Neural progenitor cell (in vitro differentiated cells): ENCODE data around the gene P2RX6. TPM values are rescaled to one million over a fixed set of nuclear protein-coding genes. Genes with fewer than 3 reads are reported as not detected.
A peak's percentile ranks its signal among the peaks of the same experiment; 100 is the strongest.

Experiments used
- DNase-seq: peaks from one replicate; pipeline ENCODE4 v3.0.0-alpha.2; 2016; ENCODE audit warnings: low spot score
- H2AFZ ChIP-seq: fragments of 200-600 bp; sonication (generic); replicated peaks from 2 replicates; pipeline ENCODE4 v1.6.1; 2016; ENCODE audit warnings: antibody characterized with exemption
- H3F3A ChIP-seq: fragments of 200-600 bp; sonication (generic); 2 replicates; pipeline ENCODE4 v1.6.1; 2016; ENCODE audit warnings: antibody characterized with exemption, low read depth
- H3K27ac ChIP-seq: fragments of 200-600 bp; sonication (generic); 2 replicates; pipeline ENCODE4 v1.5.1; 2016; ENCODE audit warnings: mild to moderate bottlenecking
- H3K27me3 ChIP-seq: fragments of 200-600 bp; sonication (generic); 2 replicates; pipeline ENCODE4 v1.6.1; 2016; ENCODE audit warnings: mild to moderate bottlenecking, moderate library complexity
- H3K36me3 ChIP-seq: fragments of 200-600 bp; sonication (generic); 2 replicates; pipeline ENCODE4 v1.5.1; 2016
- H3K4me1 ChIP-seq: fragments of 200-600 bp; sonication (generic); 2 replicates; pipeline ENCODE4 v1.6.1; 2016; ENCODE audit warnings: mixed run types
- H3K4me2 ChIP-seq: fragments of 200-600 bp; sonication (generic); 2 replicates; pipeline ENCODE4 v1.6.1; 2016
- H3K4me3 ChIP-seq: fragments of 200-600 bp; sonication (generic); 2 replicates; pipeline ENCODE4 v1.5.1; 2016
- H3K79me2 ChIP-seq: fragments of 200-600 bp; sonication (generic); 2 replicates; pipeline ENCODE4 v1.6.1; 2016; ENCODE audit warnings: low read depth
- H3K9ac ChIP-seq: fragments of 200-600 bp; sonication (generic); 2 replicates; pipeline ENCODE4 v1.6.1; 2016
- H3K9me3 ChIP-seq: fragments of 200-600 bp; sonication (generic); 2 replicates; pipeline ENCODE4 v1.5.1; 2016; ENCODE audit warnings: low read depth
- H4K20me1 ChIP-seq: fragments of 200-600 bp; sonication (generic); 2 replicates; pipeline ENCODE4 v1.6.1; 2016; ENCODE audit warnings: low read depth
- H3K27ac Mint-ChIP-seq: 3 replicates; pipeline ENCODE4 v1.8.0; 2021; ENCODE audit warnings: mixed read lengths
- H3K27me3 Mint-ChIP-seq: 2 replicates; pipeline ENCODE4 v1.8.0; 2022; ENCODE audit warnings: low read depth, mild to moderate bottlenecking, inconsistent platforms, moderate library complexity, mixed read lengths; ENCODE audit not compliant: insufficient read depth
- H3K36me3 Mint-ChIP-seq: 3 replicates; pipeline ENCODE4 v1.8.0; 2021; ENCODE audit warnings: mixed read lengths
- H3K4me1 Mint-ChIP-seq: 3 replicates; pipeline ENCODE4 v1.8.0; 2021; ENCODE audit warnings: mixed read lengths
- H3K4me3 Mint-ChIP-seq: 3 replicates; pipeline ENCODE4 v1.8.0; 2021; ENCODE audit warnings: mild to moderate bottlenecking, moderate library complexity, mixed read lengths
- H3K9me3 Mint-ChIP-seq: 3 replicates; pipeline ENCODE4 v1.8.0; 2020; ENCODE audit warnings: mixed read lengths
- EZH2 ChIP-seq: fragments of 200-600 bp; sonication (generic); IDR thresholded peaks from 2 replicates; pipeline ENCODE4 v1.6.1; 2017; ENCODE audit warnings: antibody characterized with exemption, mild to moderate bottlenecking, moderate library complexity
- EZH2phosphoT487 ChIP-seq: fragments of 200-600 bp; sonication (generic); IDR thresholded peaks from 2 replicates; pipeline ENCODE4 v1.6.1; 2017; ENCODE audit warnings: antibody characterized with exemption
- total RNA-seq: library from RNA; depleted of rRNA; stranded (reverse); fragments of >200 nt; gene quantifications from 2 replicates; pipeline ENCODE4 v1.2.3, GENCODE V29; 2015; ENCODE audit warnings: low replicate concordance
- TF ChIP-seq, protein P1 (sequence below): fragments of 200-600 bp; sonication (generic); IDR thresholded peaks from 2 replicates; pipeline ENCODE4 v1.5.1; 2017; ENCODE audit warnings: antibody characterized with exemption, mild to moderate bottlenecking

P2RX6 gene
- total RNA-seq, 1 donor from 2014 or later = 0.36 TPM

GRCh38 chr22:20993304-20994127, 21.4 kb upstream of the P2RX6 start:
- Mint-ChIP-seq H3K4me1 (peaks cover 3% of the 10 kb centered on the region), H3K9me3 (no peaks in the 10 kb centered on the region), H3K4me3 (no peak overlapping the region), H3K27ac (no peak overlapping the region), H3K27me3 (peaks cover 2% of the 10 kb centered on the region), H3K36me3 (peaks cover 1% of the 10 kb centered on the region)
- H3K4me1 ChIP-seq = no peaks in the 10 kb centered on the region
- no peaks in the 10 kb centered on the region for H3K36me3 ChIP-seq
- TF ChIP-seq, protein P1, sequence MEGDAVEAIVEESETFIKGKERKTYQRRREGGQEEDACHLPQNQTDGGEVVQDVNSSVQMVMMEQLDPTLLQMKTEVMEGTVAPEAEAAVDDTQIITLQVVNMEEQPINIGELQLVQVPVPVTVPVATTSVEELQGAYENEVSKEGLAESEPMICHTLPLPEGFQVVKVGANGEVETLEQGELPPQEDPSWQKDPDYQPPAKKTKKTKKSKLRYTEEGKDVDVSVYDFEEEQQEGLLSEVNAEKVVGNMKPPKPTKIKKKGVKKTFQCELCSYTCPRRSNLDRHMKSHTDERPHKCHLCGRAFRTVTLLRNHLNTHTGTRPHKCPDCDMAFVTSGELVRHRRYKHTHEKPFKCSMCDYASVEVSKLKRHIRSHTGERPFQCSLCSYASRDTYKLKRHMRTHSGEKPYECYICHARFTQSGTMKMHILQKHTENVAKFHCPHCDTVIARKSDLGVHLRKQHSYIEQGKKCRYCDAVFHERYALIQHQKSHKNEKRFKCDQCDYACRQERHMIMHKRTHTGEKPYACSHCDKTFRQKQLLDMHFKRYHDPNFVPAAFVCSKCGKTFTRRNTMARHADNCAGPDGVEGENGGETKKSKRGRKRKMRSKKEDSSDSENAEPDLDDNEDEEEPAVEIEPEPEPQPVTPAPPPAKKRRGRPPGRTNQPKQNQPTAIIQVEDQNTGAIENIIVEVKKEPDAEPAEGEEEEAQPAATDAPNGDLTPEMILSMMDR = no peak
- TF ChIP-seq EZH2 (no peak), EZH2phosphoT487 (no peak)
- no peak overlapping the region for H3K27ac ChIP-seq
- no peaks in the 10 kb centered on the region for H3K27me3 ChIP-seq
- no peaks in the 10 kb centered on the region for H3F3A ChIP-seq
- no peak overlapping the region for H3K4me3 ChIP-seq
- no peaks in the 10 kb centered on the region for H4K20me1 ChIP-seq
- H3K4me2 ChIP-seq = no peak overlapping the region
- no peak overlapping the region for H2AFZ ChIP-seq
- H3K79me2 ChIP-seq = no peaks in the 10 kb centered on the region
- H3K9me3 ChIP-seq = no peaks in the 10 kb centered on the region
- H3K9ac ChIP-seq = no peak overlapping the region
- no peak for DNase-seq

- TF ChIP-seq, protein P1 = no peak
- TF ChIP-seq EZH2phosphoT487 = no peak
- TF ChIP-seq EZH2 = no peak
- no peak overlapping the region for H3K27ac ChIP-seq
- peak overlapping the region; percentile 35 for H3K4me3 Mint-ChIP-seq
- H3K36me3 Mint-ChIP-seq = peaks cover 1% of the 10 kb centered on the region
- no peaks in the 10 kb centered on the region for H3K9me3 Mint-ChIP-seq
- no peak overlapping the region for H2AFZ ChIP-seq
- no peaks in the 10 kb centered on the region for H3K27me3 ChIP-seq
- H3K27ac Mint-ChIP-seq = peak overlapping the region; percentile 42
- H3K4me2 ChIP-seq = no peak overlapping the region
- H3K4me1 ChIP-seq = no peaks in the 10 kb centered on the region
- peaks cover 3% of the 10 kb centered on the region for H3K4me1 Mint-ChIP-seq
- H3K9ac ChIP-seq = no peak overlapping the region
- H3K27me3 Mint-ChIP-seq = peaks cover 2% of the 10 kb centered on the region
- H3K4me3 ChIP-seq = no peak overlapping the region
- no peaks in the 10 kb centered on the region for H3K79me2 ChIP-seq
- no peaks in the 10 kb centered on the region for H3K9me3 ChIP-seq
- no peaks in the 10 kb centered on the region for H3K36me3 ChIP-seq
- no peaks in the 10 kb centered on the region for H4K20me1 ChIP-seq
- H3F3A ChIP-seq = peaks cover 5% of the 10 kb centered on the region
- no peak for DNase-seq
Observed at GRCh38 chr22:20994128-20994901, 20.6 kb upstream of the P2RX6 start.

DNA sequence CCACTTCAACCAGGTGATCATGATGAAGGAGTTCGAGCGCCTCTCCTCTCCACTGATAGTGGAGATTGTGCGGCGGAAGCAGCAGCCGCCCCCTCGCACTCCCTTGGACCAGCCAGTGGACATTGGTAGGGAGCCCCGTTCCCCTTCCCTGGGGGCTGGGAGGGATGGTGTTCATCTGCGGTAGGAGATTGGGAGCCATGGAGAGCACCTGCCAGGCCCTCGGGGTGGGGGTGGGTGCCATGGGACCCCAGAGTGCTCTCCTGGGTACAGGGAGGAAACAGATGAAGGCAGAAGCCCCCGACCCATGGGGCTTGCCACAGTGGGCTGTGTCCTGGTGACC, 20.1 kb upstream of the P2RX6 start:
- Histone ChIP-seq H3K4me2 (no peak overlapping the region), H3K4me1 (no peaks in the 10 kb centered on the region), H3F3A (peaks cover 8% of the 10 kb centered on the region), H3K79me2 (peaks cover 1% of the 10 kb centered on the region), H3K9me3 (no peaks in the 10 kb centered on the region), H4K20me1 (no peaks in the 10 kb centered on the region), H3K27me3 (no peaks in the 10 kb centered on the region), H2AFZ (no peak overlapping the region), H3K4me3 (no peak overlapping the region), H3K36me3 (no peaks in the 10 kb centered on the region), H3K27ac (no peak overlapping the region), H3K9ac (no peak overlapping the region)
- DNase-seq = no peak
- H3K27me3 Mint-ChIP-seq = peaks cover 2% of the 10 kb centered on the region
- TF ChIP-seq, protein P1 = no peak
- TF ChIP-seq EZH2 (no peak), EZH2phosphoT487 (no peak)
- H3K9me3 Mint-ChIP-seq = no peaks in the 10 kb centered on the region
- H3K4me3 Mint-ChIP-seq = peak overlapping the region; percentile 35
- peaks cover 1% of the 10 kb centered on the region for H3K36me3 Mint-ChIP-seq
- peaks cover 3% of the 10 kb centered on the region for H3K4me1 Mint-ChIP-seq
- peak overlapping the region; percentile 42 for H3K27ac Mint-ChIP-seq
